Gastroesophageal sphincter (tissue), 3 donors: ENCODE results near the gene FNDC11.

ENCODE experiments used
- POLR2A ChIP-seq, 2 donors: fragments of 450-650 bp; IDR thresholded peaks; one replicate each; pipeline ENCODE4 v1.6.1; 2017; ENCODE audit warnings: antibody characterized with exemption in 2 of 2, mild to moderate bottlenecking in 2 of 2, moderate library complexity in 1 of 2
- POLR2AphosphoS5 ChIP-seq: sonication (generic); formaldehyde crosslinking; IDR thresholded peaks from one replicate; pipeline ENCODE4 v1.6.1; 2017; ENCODE audit warnings: antibody characterized with exemption
- TF ChIP-seq, protein P1 (sequence below), 4 experiments: fragments of 200-600 bp in 2 of 4; fragments of 450-650 bp in 2 of 4; sonication (generic) in 1 of 4; IDR thresholded peaks; one replicate each; pipeline ENCODE4 v1.5.1; 2017 to 2019; ENCODE audit warnings: antibody characterized with exemption in 4 of 4, mild to moderate bottlenecking in 2 of 4, moderate library complexity in 2 of 4

GRCh38 chr20:63543733-63544132, 10.2 kb upstream of the FNDC11 start:
- TF ChIP-seq POLR2A (IDR thresholded peaks at IDR 0.05) (no peak), POLR2AphosphoS5 (no peak)
- TF ChIP-seq, protein P1, sequence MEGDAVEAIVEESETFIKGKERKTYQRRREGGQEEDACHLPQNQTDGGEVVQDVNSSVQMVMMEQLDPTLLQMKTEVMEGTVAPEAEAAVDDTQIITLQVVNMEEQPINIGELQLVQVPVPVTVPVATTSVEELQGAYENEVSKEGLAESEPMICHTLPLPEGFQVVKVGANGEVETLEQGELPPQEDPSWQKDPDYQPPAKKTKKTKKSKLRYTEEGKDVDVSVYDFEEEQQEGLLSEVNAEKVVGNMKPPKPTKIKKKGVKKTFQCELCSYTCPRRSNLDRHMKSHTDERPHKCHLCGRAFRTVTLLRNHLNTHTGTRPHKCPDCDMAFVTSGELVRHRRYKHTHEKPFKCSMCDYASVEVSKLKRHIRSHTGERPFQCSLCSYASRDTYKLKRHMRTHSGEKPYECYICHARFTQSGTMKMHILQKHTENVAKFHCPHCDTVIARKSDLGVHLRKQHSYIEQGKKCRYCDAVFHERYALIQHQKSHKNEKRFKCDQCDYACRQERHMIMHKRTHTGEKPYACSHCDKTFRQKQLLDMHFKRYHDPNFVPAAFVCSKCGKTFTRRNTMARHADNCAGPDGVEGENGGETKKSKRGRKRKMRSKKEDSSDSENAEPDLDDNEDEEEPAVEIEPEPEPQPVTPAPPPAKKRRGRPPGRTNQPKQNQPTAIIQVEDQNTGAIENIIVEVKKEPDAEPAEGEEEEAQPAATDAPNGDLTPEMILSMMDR (IDR thresholded peaks at IDR 0.05), result no peak
